PFSK-1 (cell line): Measurements from ENCODE around the gene MYLK3.

Source experiments
- FOXP2 ChIP-seq: optimal IDR thresholded peaks from 2 replicates; pipeline ENCODE3; 2011; ENCODE audit warnings: borderline replicate concordance, control low read depth, inconsistent platforms; ENCODE audit not compliant: insufficient read depth; ENCODE audit errors: extremely low read length, extremely low read depth
- POLR2AphosphoS5 ChIP-seq: IDR thresholded peaks from 2 replicates; pipeline ENCODE4 v1.6.1; 2012; ENCODE audit warnings: low read depth, mild to moderate bottlenecking, control low read depth, low read length, moderate library complexity
- SIN3A ChIP-seq: IDR thresholded peaks from 2 replicates; pipeline ENCODE4 v1.6.1; 2012; ENCODE audit warnings: mild to moderate bottlenecking, low read length, moderate library complexity, borderline replicate concordance; ENCODE audit not compliant: insufficient read depth
- TAF1 ChIP-seq: IDR thresholded peaks from 2 replicates; pipeline ENCODE4 v1.6.1; 2012; ENCODE audit warnings: low read length, control low read depth, borderline replicate concordance; ENCODE audit not compliant: insufficient read depth
- TF ChIP-seq, protein P1 (sequence below), 2 experiments: IDR thresholded peaks; 2 replicates each; pipeline versions ENCODE4 v1.6.1 to v1.8.0; 2011 to 2012; ENCODE audit warnings: low read depth in 2 of 2, low read length in 2 of 2, control low read depth in 1 of 2, inconsistent platforms in 1 of 2, mild to moderate bottlenecking in 1 of 2, moderate library complexity in 1 of 2; ENCODE audit not compliant: insufficient read depth in 1 of 2

Gene MYLK3

GRCh38 chr16:46753015-46753414 is 4.9 kb upstream of the MYLK3 start:
- TF ChIP-seq TAF1, result no peak
- TF ChIP-seq, protein P1, sequence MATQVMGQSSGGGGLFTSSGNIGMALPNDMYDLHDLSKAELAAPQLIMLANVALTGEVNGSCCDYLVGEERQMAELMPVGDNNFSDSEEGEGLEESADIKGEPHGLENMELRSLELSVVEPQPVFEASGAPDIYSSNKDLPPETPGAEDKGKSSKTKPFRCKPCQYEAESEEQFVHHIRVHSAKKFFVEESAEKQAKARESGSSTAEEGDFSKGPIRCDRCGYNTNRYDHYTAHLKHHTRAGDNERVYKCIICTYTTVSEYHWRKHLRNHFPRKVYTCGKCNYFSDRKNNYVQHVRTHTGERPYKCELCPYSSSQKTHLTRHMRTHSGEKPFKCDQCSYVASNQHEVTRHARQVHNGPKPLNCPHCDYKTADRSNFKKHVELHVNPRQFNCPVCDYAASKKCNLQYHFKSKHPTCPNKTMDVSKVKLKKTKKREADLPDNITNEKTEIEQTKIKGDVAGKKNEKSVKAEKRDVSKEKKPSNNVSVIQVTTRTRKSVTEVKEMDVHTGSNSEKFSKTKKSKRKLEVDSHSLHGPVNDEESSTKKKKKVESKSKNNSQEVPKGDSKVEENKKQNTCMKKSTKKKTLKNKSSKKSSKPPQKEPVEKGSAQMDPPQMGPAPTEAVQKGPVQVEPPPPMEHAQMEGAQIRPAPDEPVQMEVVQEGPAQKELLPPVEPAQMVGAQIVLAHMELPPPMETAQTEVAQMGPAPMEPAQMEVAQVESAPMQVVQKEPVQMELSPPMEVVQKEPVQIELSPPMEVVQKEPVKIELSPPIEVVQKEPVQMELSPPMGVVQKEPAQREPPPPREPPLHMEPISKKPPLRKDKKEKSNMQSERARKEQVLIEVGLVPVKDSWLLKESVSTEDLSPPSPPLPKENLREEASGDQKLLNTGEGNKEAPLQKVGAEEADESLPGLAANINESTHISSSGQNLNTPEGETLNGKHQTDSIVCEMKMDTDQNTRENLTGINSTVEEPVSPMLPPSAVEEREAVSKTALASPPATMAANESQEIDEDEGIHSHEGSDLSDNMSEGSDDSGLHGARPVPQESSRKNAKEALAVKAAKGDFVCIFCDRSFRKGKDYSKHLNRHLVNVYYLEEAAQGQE (IDR thresholded peaks at IDR 0.05; ENCODE audit: insufficient read depth in 1 of 2, low read depth in 2 of 2, low read length in 2 of 2), result no peak
- no peak for TF ChIP-seq FOXP2
- TF ChIP-seq SIN3A, result no peak
- TF ChIP-seq POLR2AphosphoS5, result no peak

DNA sequence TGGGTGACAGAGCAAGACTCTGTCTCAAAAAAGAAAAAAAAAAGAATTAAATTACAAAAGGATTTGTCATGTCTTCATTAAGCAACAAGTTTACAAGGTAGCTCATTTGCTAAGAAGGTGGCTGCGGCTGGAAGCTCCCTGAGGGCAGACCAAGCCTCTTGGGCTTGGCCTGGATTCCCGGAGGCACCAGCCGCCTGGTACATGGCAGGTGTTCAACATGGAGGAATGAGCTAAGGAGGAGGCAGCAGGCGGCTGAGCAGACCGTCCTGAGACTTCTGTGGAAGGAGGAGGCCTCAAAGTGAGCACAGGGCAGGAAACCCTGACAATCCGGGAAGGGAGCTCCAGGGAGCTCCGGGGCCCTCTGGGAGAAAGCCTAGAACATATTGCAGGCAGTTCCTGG is 3.2 kb upstream of the MYLK3 start:
- TF ChIP-seq TAF1 (no peak), FOXP2 (no peak), SIN3A (no peak), POLR2AphosphoS5 (no peak)
- TF ChIP-seq, protein P1 (IDR thresholded peaks at IDR 0.05; ENCODE audit: insufficient read depth in 1 of 2, low read depth in 2 of 2, low read length in 2 of 2), result no peak

GRCh38 chr16:46748775-46749705 is 896 bp upstream of the MYLK3 start:
- TF ChIP-seq, protein P1 (IDR thresholded peaks at IDR 0.05; ENCODE audit: insufficient read depth in 1 of 2, low read depth in 2 of 2, low read length in 2 of 2), result no peak
- TF ChIP-seq TAF1, result no peak
- no peak for TF ChIP-seq FOXP2
- no peak for TF ChIP-seq SIN3A
- no peak for TF ChIP-seq POLR2AphosphoS5

DNA sequence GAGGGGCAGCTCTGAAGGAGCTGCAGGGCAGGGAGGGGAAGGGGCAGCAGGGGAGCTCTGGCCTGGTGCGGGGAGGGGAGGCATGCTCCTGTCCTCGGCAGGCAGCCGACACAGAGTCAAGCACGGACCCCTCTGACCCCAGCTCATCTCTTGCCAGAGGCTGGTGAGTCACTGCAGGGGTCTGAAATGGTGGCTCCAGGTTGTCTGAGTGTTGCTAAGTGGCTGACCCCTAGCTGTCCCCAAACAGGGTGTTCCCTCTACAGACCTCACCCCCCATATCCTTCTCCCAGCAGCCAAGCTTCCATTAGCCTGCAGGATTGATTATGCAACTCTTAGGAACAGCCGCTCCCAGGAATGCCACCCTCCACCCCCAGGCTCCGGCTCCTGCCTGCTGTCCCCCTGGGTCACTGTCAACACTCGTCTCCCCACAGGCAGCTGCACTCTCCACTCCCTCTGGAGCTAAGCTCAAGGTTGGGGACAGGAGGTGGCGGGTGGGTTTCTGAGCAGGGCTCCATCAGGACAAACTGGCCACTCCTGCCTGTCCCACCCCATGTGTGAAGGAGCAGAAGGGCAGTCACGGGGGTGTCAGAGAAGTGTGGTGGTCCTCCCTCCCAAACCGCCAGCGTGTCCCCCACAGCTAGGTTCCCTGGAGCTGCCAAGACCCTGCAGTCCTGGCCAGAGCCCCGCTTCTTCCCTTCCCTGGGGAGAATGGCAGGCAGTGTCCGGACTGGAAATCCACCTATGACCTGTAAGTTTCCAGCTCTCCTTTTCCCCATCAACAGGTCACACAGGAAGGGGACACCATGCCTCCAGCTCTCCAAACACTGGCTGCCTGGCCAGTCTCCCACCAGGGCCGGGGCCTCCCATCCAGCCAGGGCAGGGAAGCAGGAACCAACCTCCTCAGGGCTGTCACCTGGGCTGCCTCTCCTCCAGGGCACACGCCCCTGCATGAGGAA is 1.0 kb downstream of the MYLK3 start:
- TF ChIP-seq POLR2AphosphoS5 (no peak), TAF1 (no peak), FOXP2 (no peak), SIN3A (no peak)
- TF ChIP-seq, protein P1 (IDR thresholded peaks at IDR 0.05; ENCODE audit: insufficient read depth in 1 of 2, low read depth in 2 of 2, low read length in 2 of 2), result no peak
